Aorta (tissue), 5 donors: Measurements from ENCODE around the gene NRP2. TPM values are rescaled to one million over a fixed set of nuclear protein-coding genes. Genes with fewer than 3 reads are reported as not detected.

Source experiments
- ATAC-seq: fragments of 200-7000 bp; cut with Tn5 transposase; one replicate; pipeline ENCODE4 v1.9.1; 2022; ENCODE audit warnings: moderate library complexity; ENCODE audit not compliant: low FRiP score
- DNase-seq, 2 donors: peaks; one replicate each; pipeline ENCODE4 v3.0.0-alpha.2; 2020
- H3K27ac ChIP-seq, 2 donors: one replicate each; pipeline ENCODE4 v1.5.1; 2013; ENCODE audit warnings: low read length in 2 of 2, mild to moderate bottlenecking in 2 of 2, moderate library complexity in 2 of 2, control low read depth in 1 of 2, inconsistent platforms in 1 of 2, low read depth in 1 of 2
- H3K27me3 ChIP-seq, 2 donors: one replicate each; pipeline ENCODE4 v1.6.1; 2013; ENCODE audit warnings: control low read depth in 1 of 2, low read length in 1 of 2, mild to moderate bottlenecking in 1 of 2, moderate library complexity in 1 of 2; ENCODE audit not compliant: insufficient read depth in 2 of 2, control insufficient read depth in 1 of 2
- H3K36me3 ChIP-seq, 2 donors: one replicate each; pipeline ENCODE4 v1.6.1; 2013; ENCODE audit warnings: control low read depth in 1 of 2, low read length in 1 of 2, mild to moderate bottlenecking in 1 of 2; ENCODE audit not compliant: insufficient read depth in 2 of 2, control insufficient read depth in 1 of 2
- H3K4me1 ChIP-seq, 2 donors: one replicate each; pipeline ENCODE4 v1.6.1; 2013; ENCODE audit warnings: low read length in 2 of 2, control low read depth in 1 of 2, mild to moderate bottlenecking in 1 of 2, moderate library complexity in 1 of 2; ENCODE audit not compliant: insufficient read depth in 2 of 2, control insufficient read depth in 1 of 2
- H3K4me3 ChIP-seq, 2 donors: one replicate each; pipeline ENCODE4 v1.5.1; 2013; ENCODE audit warnings: low read length in 2 of 2, control low read depth in 1 of 2, mild to moderate bottlenecking in 1 of 2
- H3K9me3 ChIP-seq: one replicate; pipeline ENCODE4 v1.6.1; 2013; ENCODE audit warnings: mild to moderate bottlenecking, low read length; ENCODE audit not compliant: control insufficient read depth
- WGBS, 2 donors: extraction: QIAGEN DNeasy Blood & Tissue Kit; methylation state at CpG; one replicate each; pipeline ENCODE4 v1.1.7; 2013; 5-methylcytosine and 5-hydroxymethylcytosine counted together
- intact Hi-C, 2 donors: fragments of 100-400 bp; cut with DNase I; formaldehyde crosslinking; loops; one replicate each; pipeline versions ENCODE4 v1.14.2 to v1.15.0; 2022
- polyA plus RNA-seq, 2 donors: library from polyadenylated mRNA; stranded (reverse); fragments of 200-250 nt; gene quantifications; one replicate each; pipeline ENCODE4 v1.2.3, GENCODE V29; 2013
- total RNA-seq, 2 donors: library from RNA; stranded (reverse); fragmentation: NEBNext Ultra II Directional; extraction: Animal tissue kit (Norgen Biotek cat#: 25700); gene quantifications; one replicate each; pipeline ENCODE4 v1.2.1, GENCODE V29; 2021
- donor health status: healthy with polysubstance abuse.
- donor health status: Bipolar disorder and iron deficiency.
- donor health status: DM: no; HTN: no; CAD: no.
- donor health status: DM: no; HTN: no; CAD: no.
- donor health status: DM: yes; HTN: yes; CAD: no.

The NRP2 gene
- total and polyA plus RNA-seq, 4 donors: 13.6 to 67.3 (median 28.5) TPM

GRCh38 chr2:205657579-205657978 is 24.7 kb upstream of the NRP2 start:
- peaks cover 7% of the 10 kb centered on the region in 2 donors for H3K4me1 ChIP-seq
- H3K36me3 ChIP-seq: no peaks in the 10 kb centered on the region
- H3K4me3 ChIP-seq: no peak overlapping the region
- H3K9me3 ChIP-seq: no peaks in the 10 kb centered on the region
- ATAC-seq (no peak), DNase-seq (no peak)
- no peak overlapping the region for H3K27ac ChIP-seq
- 3 to 10% methylated on average over 3 of the region's 3 CpGs for WGBS, 2 donors
- no peaks in the 10 kb centered on the region for H3K27me3 ChIP-seq
- intact Hi-C loops: no loop called here

- WGBS, 2 donors: 68 to 80% methylated on average over 2 of the region's 2 CpGs
- Histone ChIP-seq H3K9me3 (no peaks in the 10 kb centered on the region), H3K4me1 (peaks cover 7% of the 10 kb centered on the region in 2 donors), H3K36me3 (no peaks in the 10 kb centered on the region), H3K4me3 (no peak overlapping the region), H3K27ac (no peak overlapping the region), H3K27me3 (no peaks in the 10 kb centered on the region)
- no peak for ATAC-seq
- intact Hi-C loops: no loop called here
- no peak for DNase-seq
Measured at GRCh38 chr2:205658068-205658467, 24.2 kb upstream of the NRP2 start.

- Histone ChIP-seq H3K27me3 (no peaks in the 10 kb centered on the region), H3K27ac (no peak overlapping the region), H3K4me3 (no peak overlapping the region), H3K36me3 (no peaks in the 10 kb centered on the region), H3K4me1 (peaks cover 7% of the 10 kb centered on the region in 2 donors), H3K9me3 (no peaks in the 10 kb centered on the region)
- WGBS, 2 donors: 95 to 96% methylated on average over 2 of the region's 2 CpGs
- ATAC-seq (no peak), DNase-seq (no peak)
- intact Hi-C loops: no loop called here
Measured at GRCh38 chr2:205658572-205658971, 23.7 kb upstream of the NRP2 start.

- Histone ChIP-seq H3K4me1 (peaks cover 7% of the 10 kb centered on the region in 2 donors), H3K27me3 (no peaks in the 10 kb centered on the region), H3K27ac (no peak overlapping the region), H3K4me3 (no peak overlapping the region), H3K9me3 (no peaks in the 10 kb centered on the region), H3K36me3 (no peaks in the 10 kb centered on the region)
- ATAC-seq: no peak
- intact Hi-C loops: no loop called here
- WGBS, 2 donors: 79 to 81% methylated on average over 8 of the region's 8 CpGs
- no peak for DNase-seq
Measured at GRCh38 chr2:205659922-205660321, 22.4 kb upstream of the NRP2 start.

- Histone ChIP-seq H3K4me1 (peaks cover 7% of the 10 kb centered on the region in 2 donors), H3K36me3 (no peaks in the 10 kb centered on the region), H3K4me3 (no peak overlapping the region), H3K27me3 (no peaks in the 10 kb centered on the region), H3K9me3 (no peaks in the 10 kb centered on the region), H3K27ac (no peak overlapping the region)
- 38 to 39% methylated on average over 8 of the region's 8 CpGs for WGBS, 2 donors
- ATAC-seq: peak; percentile 26
- no peak for DNase-seq
- intact Hi-C loops: no loop called here
Measured at GRCh38 chr2:205660521-205661124, 21.7 kb upstream of the NRP2 start.

- Histone ChIP-seq H3K36me3 (no peaks in the 10 kb centered on the region), H3K4me3 (no peak overlapping the region), H3K27ac (no peak overlapping the region), H3K27me3 (no peaks in the 10 kb centered on the region), H3K9me3 (no peaks in the 10 kb centered on the region), H3K4me1 (peaks cover 7% of the 10 kb centered on the region in 2 donors)
- WGBS, 2 donors: 96 to 98% methylated on average over 5 of the region's 5 CpGs
- DNase-seq (no peak), ATAC-seq (no peak)
- intact Hi-C loops: no loop called here
Measured at GRCh38 chr2:205661281-205661680, 21.0 kb upstream of the NRP2 start.

- no peak overlapping the region for H3K4me3 ChIP-seq
- peaks cover 2 to 7% of the 10 kb centered on the region in 2 donors for H3K4me1 ChIP-seq
- no peak overlapping the region for H3K27ac ChIP-seq
- DNase-seq (no peak), ATAC-seq (no peak)
- no peaks in the 10 kb centered on the region for H3K9me3 ChIP-seq
- 91 to 94% methylated on average over 3 of the region's 3 CpGs for WGBS, 2 donors
- intact Hi-C loops: no loop called here
- H3K27me3 ChIP-seq: no peaks in the 10 kb centered on the region
- no peaks in the 10 kb centered on the region for H3K36me3 ChIP-seq
Measured at GRCh38 chr2:205662206-205662965, 19.9 kb upstream of the NRP2 start.

- Histone ChIP-seq H3K4me1 (peaks cover 2% of the 10 kb centered on the region in 2 donors), H3K27ac (no peak overlapping the region), H3K36me3 (no peaks in the 10 kb centered on the region), H3K4me3 (no peak overlapping the region), H3K27me3 (no peaks in the 10 kb centered on the region), H3K9me3 (no peaks in the 10 kb centered on the region)
- WGBS, 2 donors: 82 to 84% methylated on average over 2 of the region's 2 CpGs
- intact Hi-C loops: no loop called here
- DNase-seq (no peak), ATAC-seq (no peak)
Measured at GRCh38 chr2:205665791-205666190, 16.5 kb upstream of the NRP2 start.

- Histone ChIP-seq H3K27me3 (no peaks in the 10 kb centered on the region), H3K4me1 (no peaks in the 10 kb centered on the region), H3K4me3 (no peak overlapping the region), H3K36me3 (no peaks in the 10 kb centered on the region), H3K27ac (no peak overlapping the region), H3K9me3 (no peaks in the 10 kb centered on the region)
- no peak for DNase-seq
- intact Hi-C loops: loop anchor here (10.0 kb wide), 2 partner anchors 265 to 1405 kb away; no protein-coding TSS in a partner anchor
- no peak for ATAC-seq
- WGBS, 2 donors: 91 to 92% methylated on average over 2 of the region's 2 CpGs
Measured at GRCh38 chr2:205670292-205670691, 12.0 kb upstream of the NRP2 start.
